Hematopoietic multipotent progenitor cell treated with erythropoietin and hydrocortisone succinate and interleukin-3 and kit ligand, for 15 days (in vitro differentiated cells): ENCODE measurements around the gene HTN3.
"Not testable (repeated sequence)": the region's sequence is repeated elsewhere in the genome, so short reads cannot be mapped to it uniquely, and the experiment has no call there.

Source experiments
- DNase-seq: peaks from one replicate; pipeline ENCODE4 v3.0.0-alpha.2; 2015; ENCODE audit warnings: low spot score

The HTN3 gene

GRCh38 chr4:70028159-70028558, at the start of gene HTN3:
Gene HTN3 (plus strand): TSS chr4:70028459. CDS start chr4:70030741, 2,282 bp downstream.
- DNase-seq = not testable (repeated sequence)

DNA sequence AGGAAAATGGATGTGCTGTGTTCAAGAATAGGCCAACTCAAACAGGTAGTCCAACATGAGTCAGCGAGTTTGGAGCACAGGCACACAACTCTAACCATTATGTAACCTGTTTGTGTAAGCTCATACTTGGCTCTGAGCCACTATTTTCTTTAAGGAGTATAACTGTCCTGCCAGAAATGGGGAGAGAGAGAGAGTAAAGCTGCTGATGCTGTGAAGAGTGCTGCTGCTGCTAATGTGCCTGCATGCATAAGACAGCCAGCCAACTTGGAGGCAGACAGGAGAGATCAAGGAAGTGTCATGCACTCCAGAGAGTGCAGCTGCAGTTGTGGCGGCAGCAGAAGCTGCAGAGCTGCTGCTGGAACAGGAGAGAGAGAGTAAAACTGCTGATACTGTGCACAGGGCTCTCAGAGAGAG, 44.2 kb upstream of the HTN3 start:
- no peak for DNase-seq

GRCh38 chr4:69986663-69987062, 41.6 kb upstream of the HTN3 start:
- DNase-seq = no peak

DNA sequence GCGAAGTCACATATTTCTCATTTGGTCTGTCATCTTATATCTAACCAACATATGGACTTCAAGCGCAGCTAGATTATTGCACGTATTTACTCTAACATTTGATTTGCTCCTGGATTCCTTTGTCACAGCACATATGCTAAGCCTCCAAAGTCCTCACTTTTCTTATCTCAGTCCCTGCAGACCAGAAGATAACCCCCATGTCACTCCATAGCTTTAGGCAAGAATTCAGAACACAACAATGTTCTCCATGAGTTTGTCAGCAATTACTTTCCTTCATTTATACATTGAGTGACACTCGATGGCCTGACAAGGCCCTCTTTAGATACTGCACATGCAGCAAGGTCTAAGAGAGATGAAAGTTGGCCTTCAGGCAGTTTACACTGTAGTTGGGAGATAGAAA, 37.2 kb upstream of the HTN3 start:
- DNase-seq = no peak

DNA sequence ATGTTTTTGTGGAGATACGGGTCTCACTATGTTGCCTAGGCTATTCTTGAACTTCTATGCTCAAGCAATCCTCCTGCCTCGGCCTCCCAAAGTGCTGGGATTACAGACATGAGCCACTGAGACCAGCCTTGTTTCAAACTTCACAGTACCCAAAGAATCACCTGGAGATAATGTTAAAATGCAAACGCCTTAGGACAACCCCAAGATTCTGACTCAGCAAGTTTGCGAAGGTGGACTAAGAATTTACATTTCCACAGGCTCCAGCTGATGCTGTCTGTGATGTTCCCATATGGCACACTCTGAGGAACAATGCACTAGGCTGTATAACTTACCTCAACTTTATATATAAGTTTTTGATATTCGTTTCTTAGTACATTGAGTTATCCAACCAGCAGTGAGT, 33.5 kb upstream of the HTN3 start:
- DNase-seq = no peak

DNA sequence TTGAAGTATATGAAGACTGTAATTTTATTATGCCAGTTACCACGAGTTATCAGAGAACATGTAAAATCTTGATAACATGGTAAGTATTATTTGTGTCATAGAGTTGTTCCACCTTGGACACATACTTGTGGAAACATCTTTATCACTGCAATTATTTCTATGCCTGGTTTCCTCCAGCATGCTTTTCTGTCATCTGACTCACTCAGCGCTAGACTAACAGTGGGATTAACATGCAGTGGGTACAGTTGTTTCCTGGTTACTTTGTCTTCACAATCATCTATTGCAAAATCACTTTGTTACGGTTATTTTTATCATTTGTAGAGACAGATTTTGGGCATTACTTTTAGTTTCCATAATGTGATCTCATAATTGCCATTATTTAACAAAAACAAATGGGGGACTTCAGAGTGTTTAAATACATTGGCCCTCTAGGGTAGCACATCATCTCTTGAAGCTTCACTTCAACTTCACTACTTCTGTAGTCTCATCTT, 32.7 kb upstream of the HTN3 start, which contains the start of gene STATH:
TSS of gene STATH (plus strand) at position 441 of the 491 bp plus-strand sequence. CDS start 2,472 bp downstream, outside the sequence.
- DNase-seq = no peak

GRCh38 chr4:69999420-69999819, 28.8 kb upstream of the HTN3 start:
- no peak for DNase-seq

GRCh38 chr4:70000711-70001110, 27.5 kb upstream of the HTN3 start:
- no peak for DNase-seq

DNA sequence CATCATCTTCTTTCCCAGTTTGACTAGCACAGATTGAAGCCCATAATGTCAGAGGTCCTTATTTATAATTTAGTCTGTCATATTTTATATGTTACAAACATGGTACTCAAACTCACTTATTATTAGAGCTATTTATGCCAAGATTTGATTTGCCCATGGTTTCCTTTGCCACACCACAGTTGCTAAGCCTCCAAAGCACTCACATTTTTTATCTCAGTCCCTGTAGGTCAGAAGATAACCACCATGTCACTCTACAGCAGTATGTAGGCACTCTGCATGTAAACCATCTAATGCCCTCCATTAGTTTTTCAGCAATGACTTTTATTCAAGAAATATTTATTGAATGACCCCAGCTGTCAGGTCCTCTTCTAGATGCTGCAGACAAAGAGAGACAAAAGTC, 25.8 kb upstream of the HTN3 start:
- DNase-seq = no peak

DNA sequence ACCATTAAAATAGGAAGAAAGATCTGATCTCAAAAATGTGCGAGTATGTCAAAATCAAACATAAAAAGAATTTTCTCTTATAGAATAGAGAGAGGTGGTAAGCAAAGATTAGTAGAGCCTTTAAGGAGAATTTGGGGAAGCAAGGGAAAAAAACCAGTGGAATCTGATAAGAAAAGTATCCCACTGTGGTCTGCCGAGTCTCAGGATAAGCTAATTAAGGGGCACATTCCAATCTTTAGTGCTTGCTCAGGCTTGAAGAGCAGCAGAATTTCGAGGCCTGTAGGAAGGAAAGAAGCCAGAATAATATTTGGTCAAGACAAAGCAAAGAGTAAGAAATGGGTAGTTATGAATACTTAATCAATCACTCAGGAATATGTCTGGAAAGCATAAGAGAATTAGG, 19.5 kb upstream of the HTN3 start:
- DNase-seq = no peak

DNA sequence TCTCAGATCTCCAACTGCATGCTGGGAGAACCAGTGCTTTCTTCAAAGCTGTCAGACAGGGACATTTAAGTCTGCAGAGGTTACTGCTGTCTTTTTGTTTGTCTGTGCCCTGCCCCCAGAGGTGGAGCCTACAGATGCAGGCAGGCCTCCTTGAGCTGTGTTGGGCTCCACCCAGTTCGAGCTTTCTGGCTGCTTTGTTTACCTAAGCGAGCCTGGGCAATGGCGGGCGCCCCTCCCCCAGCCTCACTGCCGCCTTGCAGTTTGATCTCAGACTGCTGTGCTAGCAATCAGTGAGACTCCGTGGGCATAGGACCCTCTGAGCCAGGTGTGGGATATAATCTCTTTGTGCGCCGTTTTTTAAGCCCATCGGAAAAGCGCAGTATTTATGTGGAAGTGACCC, 9.3 kb upstream of the HTN3 start:
- DNase-seq = not testable (repeated sequence)

DNA sequence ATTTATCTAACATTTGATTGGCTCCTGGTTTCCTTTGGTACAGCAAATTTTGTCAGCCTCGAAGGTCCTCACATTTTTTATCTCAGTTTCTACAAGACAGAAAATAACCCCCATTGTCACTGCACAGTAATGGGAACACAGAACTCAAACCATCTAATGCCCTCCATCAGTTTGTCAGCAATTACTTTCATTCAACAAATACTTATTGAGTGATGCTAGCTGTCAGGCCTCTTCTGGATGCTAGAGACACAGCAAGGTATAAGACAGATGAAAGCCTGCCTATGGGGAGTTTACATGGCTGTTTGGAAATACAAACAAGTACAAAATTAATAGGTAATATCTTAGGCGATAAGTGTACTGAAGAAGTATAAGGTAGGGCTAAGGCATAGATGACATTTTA, 5.0 kb upstream of the HTN3 start:
- no peak for DNase-seq

DNA sequence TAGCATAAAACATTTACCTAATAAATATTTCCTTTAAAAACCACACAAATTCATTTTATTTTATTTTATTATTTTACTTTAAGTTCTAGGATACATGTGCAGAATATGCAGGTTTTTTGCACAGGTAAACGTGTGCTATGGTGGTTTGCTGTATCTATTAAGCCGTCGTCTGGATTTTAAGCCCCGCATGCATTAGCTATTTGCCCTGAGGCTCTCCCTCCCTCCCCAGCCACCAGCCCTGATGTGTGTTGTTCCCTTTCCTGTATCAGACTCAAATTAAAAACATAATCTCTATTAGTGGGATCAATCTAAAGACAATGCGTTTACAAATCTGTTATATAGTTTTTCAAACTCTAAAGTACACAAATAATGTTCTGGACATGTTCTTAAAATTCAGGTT, 1.2 kb upstream of the HTN3 start:
- no peak for DNase-seq

- not testable (repeated sequence) for DNase-seq
Measured at GRCh38 chr4:70037559-70037958, 9.3 kb downstream of the HTN3 start.

DNA sequence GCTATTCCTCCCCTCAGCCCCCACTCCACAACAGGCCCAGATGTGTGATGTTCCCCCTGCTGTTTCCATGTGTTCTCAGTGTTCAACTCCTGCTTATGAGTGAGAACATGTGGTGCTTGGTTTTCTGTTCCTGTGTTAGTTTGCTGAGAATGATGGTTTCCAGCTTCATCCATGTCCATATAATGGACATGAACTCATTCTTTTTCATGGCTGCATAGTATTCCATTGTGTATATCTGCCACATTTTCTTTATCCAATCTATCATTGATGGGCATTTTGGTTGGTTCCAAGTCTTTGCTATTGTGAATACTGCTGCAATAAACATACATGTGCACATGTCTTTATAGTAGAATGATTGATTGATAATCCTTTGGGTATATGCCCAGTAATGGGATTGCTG, 11.7 kb downstream of the HTN3 start:
- DNase-seq = not testable (repeated sequence)

GRCh38 chr4:70041652-70042286, 13.5 kb downstream of the HTN3 start:
- DNase-seq = no peak

DNA sequence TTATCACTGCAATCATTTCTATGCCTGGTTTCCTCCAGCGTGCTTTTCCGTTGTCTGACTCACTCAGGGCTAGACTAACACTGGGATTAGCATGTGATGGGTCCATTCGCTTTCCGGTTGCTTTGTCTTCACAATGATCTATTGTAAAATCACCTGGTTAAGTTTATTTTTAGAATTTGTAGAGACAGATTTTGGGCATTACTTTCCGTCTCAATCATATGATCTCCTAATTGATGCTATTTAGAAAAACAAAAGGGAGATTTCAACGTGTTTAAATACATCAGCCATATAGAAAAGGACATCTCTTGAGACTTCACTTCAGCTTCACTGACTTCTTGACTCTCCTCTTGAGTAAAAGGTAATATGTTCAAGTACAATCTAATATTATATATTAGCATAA, 21.9 kb downstream of the HTN3 start, which contains the start of gene HTN1:
TSS of gene HTN1 (plus strand) at position 301 of the 400 bp plus-strand sequence. CDS start 2,639 bp downstream, outside the sequence.
- not testable (repeated sequence) for DNase-seq

- not testable (repeated sequence) for DNase-seq
Measured at GRCh38 chr4:70056534-70056933, 28.3 kb downstream of the HTN3 start.

DNA sequence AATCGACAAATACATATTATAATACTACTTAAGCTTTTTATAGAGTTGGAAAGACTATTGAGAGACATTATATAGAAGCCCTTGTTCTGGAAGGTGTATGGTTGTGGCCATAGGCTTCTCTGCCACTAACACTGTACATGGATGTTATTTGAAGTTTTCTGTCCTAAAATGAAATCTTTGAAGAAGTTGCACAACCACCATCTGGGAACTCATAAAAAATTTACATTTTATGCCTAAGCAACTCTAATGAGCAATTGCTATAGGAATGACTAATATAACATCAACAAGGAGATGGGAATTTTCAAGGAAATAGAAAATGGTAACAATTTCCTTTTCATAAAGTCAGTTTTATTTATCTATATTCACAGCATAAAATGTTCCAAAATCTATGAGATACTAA, 29.4 kb downstream of the HTN3 start:
- no peak for DNase-seq

DNA sequence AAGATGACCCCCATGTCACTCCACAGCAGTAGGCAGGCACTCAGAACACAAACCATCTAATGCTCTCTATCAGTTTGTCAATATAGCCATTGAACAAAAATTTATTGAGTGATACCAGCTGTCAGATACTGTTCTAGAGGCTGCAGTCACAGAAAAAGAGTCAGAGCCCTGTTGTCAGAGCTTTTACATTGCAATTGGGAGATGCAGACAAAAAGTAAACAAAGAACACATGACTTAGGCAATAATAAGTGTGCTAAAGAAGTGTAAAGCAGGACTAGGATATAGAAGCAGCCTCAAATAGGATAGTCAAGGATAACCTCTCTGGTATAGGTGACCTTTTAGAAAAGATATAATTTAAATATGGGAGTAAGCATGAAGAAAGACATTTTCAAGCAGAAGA, 30.9 kb downstream of the HTN3 start:
- DNase-seq = no peak

DNA sequence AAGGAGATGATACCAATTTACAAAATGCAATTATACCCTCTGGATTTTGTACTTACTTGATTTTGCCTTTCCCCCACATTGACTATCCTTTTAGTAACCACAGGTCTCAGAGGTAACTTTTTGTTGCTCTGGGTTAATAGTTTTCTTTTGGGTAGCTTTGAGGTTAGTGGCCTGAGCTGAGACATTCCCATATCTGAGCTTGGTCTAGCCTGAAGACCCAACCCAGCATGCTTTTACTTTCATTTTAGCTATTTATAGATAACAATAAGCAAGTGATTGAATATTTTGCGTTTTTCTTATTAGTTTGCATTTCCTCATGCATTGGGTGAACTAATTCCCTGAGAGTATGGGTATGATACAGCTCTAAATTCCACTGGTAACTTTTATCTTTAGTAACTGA, 33.7 kb downstream of the HTN3 start:
- DNase-seq = no peak

DNA sequence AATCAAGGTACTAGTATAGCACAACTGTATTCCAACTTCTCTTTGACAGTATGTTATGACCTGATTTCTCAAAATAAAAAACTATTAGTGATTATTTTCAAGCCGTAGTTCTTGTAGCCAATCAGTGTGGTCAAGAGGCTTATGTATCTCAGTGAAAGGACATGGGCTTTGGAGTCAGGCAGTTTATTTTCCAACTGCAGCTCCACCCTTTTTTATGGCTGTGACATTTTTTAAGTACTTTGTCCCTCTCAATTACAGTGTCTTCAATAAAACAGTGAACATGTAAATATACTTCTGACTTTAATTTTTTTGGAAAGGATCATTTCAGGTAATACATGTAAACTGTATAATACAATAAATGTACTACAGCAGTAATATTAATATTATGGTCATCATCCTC, 51.9 kb downstream of the HTN3 start:
- no peak for DNase-seq
